A549 (cell line): ENCODE measurements around the gene GPX4.

Experiments
- BHLHE40 ChIP-seq: IDR thresholded peaks from 2 replicates; pipeline ENCODE4 v1.6.1; 2012; ENCODE audit warnings: low read depth, low read length, inconsistent platforms
- CEBPB ChIP-seq, 2 experiments: fragments of >200 bp in 1 of 2; sonication (Bioruptor Twin) in 1 of 2; formaldehyde crosslinking in 1 of 2; IDR thresholded peaks; 2 replicates each; pipeline ENCODE4 v1.6.1; 2012 to 2016
- EP300 ChIP-seq, 2 experiments: fragments of >200 bp; sonication (Bioruptor Twin); formaldehyde crosslinking; IDR thresholded peaks; 2 replicates in 1 of 2; 3 replicates in 1 of 2; pipeline ENCODE4 v1.6.1; 2016 to 2017
- FOXS1 ChIP-seq: fragments of 250-450 bp; sonication (Bioruptor Pico); IDR thresholded peaks from 2 replicates; pipeline ENCODE4 v1.5.0; 2020; ENCODE audit warnings: mild to moderate bottlenecking, moderate library complexity
- JUNB ChIP-seq: fragments of >200 bp; sonication (Bioruptor Twin); formaldehyde crosslinking; IDR thresholded peaks from 2 replicates; pipeline ENCODE4 v1.6.1; 2016
- KDM1A ChIP-seq: fragments of 200-600 bp; sonication (generic); IDR thresholded peaks from 2 replicates; pipeline ENCODE4 v1.6.1; 2016; ENCODE audit warnings: low read depth, mild to moderate bottlenecking
- NFE2L2 ChIP-seq: fragments of 150-350 bp; conservative IDR thresholded peaks from 2 replicates; pipeline ENCODE4 v1.6.1; 2014; ENCODE audit warnings: low read length
- TF ChIP-seq, protein P1 (sequence below): fragments of >200 bp; sonication (Bioruptor Twin); formaldehyde crosslinking; IDR thresholded peaks from 3 replicates; pipeline ENCODE4 v1.5.1; 2016
- TF ChIP-seq, protein P2 (sequence below): fragments of 150-350 bp; IDR thresholded peaks from 2 replicates; pipeline ENCODE4 v1.6.1; 2014; ENCODE audit warnings: low read depth, mild to moderate bottlenecking, low read length

DNA sequence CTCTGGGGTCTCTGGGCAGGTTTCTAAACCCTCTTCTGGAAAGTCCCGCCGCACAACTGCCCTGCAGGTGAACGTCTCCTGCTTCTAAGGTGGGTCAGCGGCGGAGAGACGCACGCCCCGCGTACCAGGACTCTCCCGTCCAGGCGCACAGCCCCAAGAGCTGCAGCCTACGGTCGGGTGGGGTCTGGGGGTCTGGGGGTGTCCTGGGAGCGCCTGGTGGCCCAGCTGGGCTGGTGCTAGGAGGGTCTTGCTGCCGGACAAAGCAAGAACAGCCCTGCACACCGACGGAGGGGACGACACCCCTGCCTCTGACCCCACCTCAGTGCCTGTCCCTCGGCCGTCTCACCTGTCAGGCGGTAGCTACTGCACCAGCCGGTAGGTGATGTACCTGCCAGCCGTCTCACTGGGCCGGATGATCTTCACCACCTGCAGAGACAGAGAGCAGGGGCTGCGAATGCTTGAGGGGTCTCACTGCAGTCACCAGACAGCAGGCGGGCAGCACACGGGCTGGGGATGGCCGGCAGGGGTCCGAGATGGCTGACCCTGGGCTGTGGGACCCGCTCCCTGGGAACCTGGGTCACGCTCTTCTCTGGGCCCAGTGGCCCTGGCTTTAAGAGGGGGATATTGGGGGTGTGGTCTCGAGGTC is 14.5 kb upstream of the GPX4 start:
- TF ChIP-seq NFE2L2, result no peak
- no peak for TF ChIP-seq BHLHE40
- TF ChIP-seq FOXS1 (CRISPR knock-in tag), result no peak
- TF ChIP-seq, protein P1, sequence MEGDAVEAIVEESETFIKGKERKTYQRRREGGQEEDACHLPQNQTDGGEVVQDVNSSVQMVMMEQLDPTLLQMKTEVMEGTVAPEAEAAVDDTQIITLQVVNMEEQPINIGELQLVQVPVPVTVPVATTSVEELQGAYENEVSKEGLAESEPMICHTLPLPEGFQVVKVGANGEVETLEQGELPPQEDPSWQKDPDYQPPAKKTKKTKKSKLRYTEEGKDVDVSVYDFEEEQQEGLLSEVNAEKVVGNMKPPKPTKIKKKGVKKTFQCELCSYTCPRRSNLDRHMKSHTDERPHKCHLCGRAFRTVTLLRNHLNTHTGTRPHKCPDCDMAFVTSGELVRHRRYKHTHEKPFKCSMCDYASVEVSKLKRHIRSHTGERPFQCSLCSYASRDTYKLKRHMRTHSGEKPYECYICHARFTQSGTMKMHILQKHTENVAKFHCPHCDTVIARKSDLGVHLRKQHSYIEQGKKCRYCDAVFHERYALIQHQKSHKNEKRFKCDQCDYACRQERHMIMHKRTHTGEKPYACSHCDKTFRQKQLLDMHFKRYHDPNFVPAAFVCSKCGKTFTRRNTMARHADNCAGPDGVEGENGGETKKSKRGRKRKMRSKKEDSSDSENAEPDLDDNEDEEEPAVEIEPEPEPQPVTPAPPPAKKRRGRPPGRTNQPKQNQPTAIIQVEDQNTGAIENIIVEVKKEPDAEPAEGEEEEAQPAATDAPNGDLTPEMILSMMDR, result no peak
- TF ChIP-seq EP300 (IDR thresholded peaks at IDR 0.05), result no peak
- TF ChIP-seq JUNB, result no peak
- TF ChIP-seq CEBPB (IDR thresholded peaks at IDR 0.05), result no peak
- TF ChIP-seq, protein P2, sequence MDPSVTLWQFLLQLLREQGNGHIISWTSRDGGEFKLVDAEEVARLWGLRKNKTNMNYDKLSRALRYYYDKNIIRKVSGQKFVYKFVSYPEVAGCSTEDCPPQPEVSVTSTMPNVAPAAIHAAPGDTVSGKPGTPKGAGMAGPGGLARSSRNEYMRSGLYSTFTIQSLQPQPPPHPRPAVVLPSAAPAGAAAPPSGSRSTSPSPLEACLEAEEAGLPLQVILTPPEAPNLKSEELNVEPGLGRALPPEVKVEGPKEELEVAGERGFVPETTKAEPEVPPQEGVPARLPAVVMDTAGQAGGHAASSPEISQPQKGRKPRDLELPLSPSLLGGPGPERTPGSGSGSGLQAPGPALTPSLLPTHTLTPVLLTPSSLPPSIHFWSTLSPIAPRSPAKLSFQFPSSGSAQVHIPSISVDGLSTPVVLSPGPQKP, result no peak
- no peak for TF ChIP-seq KDM1A
